Epithelial cell of proximal tubule (primary cell): ENCODE results near the gene SCLT1. TPM values are rescaled to one million over a fixed set of nuclear protein-coding genes. Genes with fewer than 3 reads are reported as not detected.

Experiments
- DNase-seq: peaks from one replicate; pipeline ENCODE4 v3.0.0-alpha.2; 2011; ENCODE audit warnings: low read depth
- H3K4me3 ChIP-seq: 2 replicates; pipeline ENCODE4 v1.5.1; 2011; ENCODE audit warnings: low read depth, mild to moderate bottlenecking, low read length
- CTCF ChIP-seq: conservative IDR thresholded peaks from 2 replicates; pipeline ENCODE4 v1.5.1; 2012; ENCODE audit warnings: low read depth, mild to moderate bottlenecking, low read length
- total RNA-seq: library from RNA; depleted of rRNA; stranded (reverse); fragments of >200 nt; gene quantifications from 2 replicates; pipeline ENCODE4 v1.2.3, GENCODE V29; 2015

The SCLT1 gene
- total RNA-seq, 1 donor from 2014 or later, result 14.5 TPM

- H3K4me3 ChIP-seq, result peak within 1 kb of the TSS; percentile 79
- no peak for TF ChIP-seq CTCF
- peak; percentile 32 for DNase-seq
Observed at GRCh38 chr4:129095811-129096454, 2.6 kb upstream of the SCLT1 start, which contains the start of gene C4orf33. TSS of gene C4orf33 (plus strand) at chr4:129096152. CDS start at chr4:129102611, 6,459 bp downstream.

GRCh38 chr4:129094347-129094746 lies 1.0 kb upstream of the SCLT1 start:
- no peak for TF ChIP-seq CTCF
- no peak for DNase-seq
- no peak overlapping the region for H3K4me3 ChIP-seq

- DNase-seq, result no peak
- H3K4me3 ChIP-seq, result peak overlapping the region; percentile 84
- TF ChIP-seq CTCF, result no peak
Observed at GRCh38 chr4:129092631-129093190, 628 bp downstream of the SCLT1 start.

- no peak for TF ChIP-seq CTCF
- DNase-seq, result no peak
- no peak overlapping the region for H3K4me3 ChIP-seq
Observed at GRCh38 chr4:129087516-129087915, 5.8 kb downstream of the SCLT1 start.

- no peak overlapping the region for H3K4me3 ChIP-seq
- DNase-seq, result no peak
- TF ChIP-seq CTCF, result no peak
Observed at GRCh38 chr4:129085472-129085871, 7.9 kb downstream of the SCLT1 start.

- TF ChIP-seq CTCF, result no peak
- H3K4me3 ChIP-seq, result no peak overlapping the region
- DNase-seq, result no peak
Observed at GRCh38 chr4:129082302-129082701, 11.0 kb downstream of the SCLT1 start.

GRCh38 chr4:129080129-129080528 lies 13.2 kb downstream of the SCLT1 start:
- TF ChIP-seq CTCF, result no peak
- no peak for DNase-seq
- no peak overlapping the region for H3K4me3 ChIP-seq
